Aorta (tissue), 5 donors: ENCODE measurements around the gene NKAPL. TPM values are rescaled to one million over a fixed set of nuclear protein-coding genes. Genes with fewer than 3 reads are reported as not detected.
A peak's percentile ranks its signal among the peaks of the same experiment; 100 is the strongest.

Source experiments
- ATAC-seq: fragments of 200-7000 bp; cut with Tn5 transposase; one replicate; pipeline ENCODE4 v1.9.1; 2022; ENCODE audit warnings: moderate library complexity; ENCODE audit not compliant: low FRiP score
- DNase-seq, 2 donors: peaks; one replicate each; pipeline ENCODE4 v3.0.0-alpha.2; 2020
- H3K27ac ChIP-seq, 2 donors: one replicate each; pipeline ENCODE4 v1.5.1; 2013; ENCODE audit warnings: low read length in 2 of 2, mild to moderate bottlenecking in 2 of 2, moderate library complexity in 2 of 2, control low read depth in 1 of 2, inconsistent platforms in 1 of 2, low read depth in 1 of 2
- H3K27me3 ChIP-seq, 2 donors: one replicate each; pipeline ENCODE4 v1.6.1; 2013; ENCODE audit warnings: control low read depth in 1 of 2, low read length in 1 of 2, mild to moderate bottlenecking in 1 of 2, moderate library complexity in 1 of 2; ENCODE audit not compliant: insufficient read depth in 2 of 2, control insufficient read depth in 1 of 2
- H3K36me3 ChIP-seq, 2 donors: one replicate each; pipeline ENCODE4 v1.6.1; 2013; ENCODE audit warnings: control low read depth in 1 of 2, low read length in 1 of 2, mild to moderate bottlenecking in 1 of 2; ENCODE audit not compliant: insufficient read depth in 2 of 2, control insufficient read depth in 1 of 2
- H3K4me1 ChIP-seq, 2 donors: one replicate each; pipeline ENCODE4 v1.6.1; 2013; ENCODE audit warnings: low read length in 2 of 2, control low read depth in 1 of 2, mild to moderate bottlenecking in 1 of 2, moderate library complexity in 1 of 2; ENCODE audit not compliant: insufficient read depth in 2 of 2, control insufficient read depth in 1 of 2
- H3K4me3 ChIP-seq, 2 donors: one replicate each; pipeline ENCODE4 v1.5.1; 2013; ENCODE audit warnings: low read length in 2 of 2, control low read depth in 1 of 2, mild to moderate bottlenecking in 1 of 2
- H3K9me3 ChIP-seq: one replicate; pipeline ENCODE4 v1.6.1; 2013; ENCODE audit warnings: mild to moderate bottlenecking, low read length; ENCODE audit not compliant: control insufficient read depth
- WGBS, 2 donors: extraction: QIAGEN DNeasy Blood & Tissue Kit; methylation state at CpG; one replicate each; pipeline ENCODE4 v1.1.7; 2013; 5-methylcytosine and 5-hydroxymethylcytosine counted together
- intact Hi-C, 2 donors: fragments of 100-400 bp; cut with DNase I; formaldehyde crosslinking; loops; one replicate each; pipeline versions ENCODE4 v1.14.2 to v1.15.0; 2022
- polyA plus RNA-seq, 2 donors: library from polyadenylated mRNA; stranded (reverse); fragments of 200-250 nt; gene quantifications; one replicate each; pipeline ENCODE4 v1.2.3, GENCODE V29; 2013
- total RNA-seq, 2 donors: library from RNA; stranded (reverse); fragmentation: NEBNext Ultra II Directional; extraction: Animal tissue kit (Norgen Biotek cat#: 25700); gene quantifications; one replicate each; pipeline ENCODE4 v1.2.1, GENCODE V29; 2021
- donor health status: healthy with polysubstance abuse.
- donor health status: Bipolar disorder and iron deficiency.
- donor health status: DM: no; HTN: no; CAD: no.
- donor health status: DM: no; HTN: no; CAD: no.
- donor health status: DM: yes; HTN: yes; CAD: no.

NKAPL gene
- total and polyA plus RNA-seq, 4 donors = 1.6 to 4.3 (median 2.6) TPM

- peaks cover 17% of the 10 kb centered on the region in 2 donors for H3K36me3 ChIP-seq
- peaks cover 3% of the 10 kb centered on the region for H3K9me3 ChIP-seq
- H3K4me3 ChIP-seq = no peak overlapping the region
- H3K27ac ChIP-seq = no peak overlapping the region
- H3K27me3 ChIP-seq = no peaks in the 10 kb centered on the region
- no peak for DNase-seq
- intact Hi-C loops = no loop called here
- ATAC-seq = no peak
- H3K4me1 ChIP-seq = no peaks in the 10 kb centered on the region
These were observed 15.8 kb downstream of the NKAPL start for GRCh38 chr6:28274888-28275287.

DNA sequence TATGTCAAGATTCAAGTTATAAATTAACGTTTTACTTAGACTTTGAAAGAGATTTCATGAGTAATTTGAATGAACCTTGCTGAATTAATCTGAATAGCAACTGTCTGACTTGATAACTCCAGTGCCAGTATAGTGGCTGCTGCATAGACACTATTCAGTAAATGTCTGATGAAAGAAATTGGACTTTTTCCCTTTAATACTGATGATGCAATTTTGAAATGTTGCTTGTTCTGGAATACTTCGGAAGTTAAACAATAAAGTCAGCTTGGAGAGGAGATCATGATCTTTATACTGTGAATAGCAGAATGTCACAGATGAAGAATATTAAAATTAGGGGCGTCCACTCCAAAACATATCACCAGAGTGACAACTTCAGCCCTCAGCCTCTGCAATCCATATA, 18.6 kb downstream of the NKAPL start:
- ATAC-seq = no peak
- no peaks in the 10 kb centered on the region for H3K27me3 ChIP-seq
- intact Hi-C loops = no loop called here

GRCh38 chr6:28280595-28281287, 21.6 kb downstream of the NKAPL start:
- DNase-seq (no peak), ATAC-seq (no peak)
- peak overlapping the region; percentile 53 to 85 for H3K4me3 ChIP-seq
- H3K4me1 ChIP-seq = peaks cover 0 to 2% of the 10 kb centered on the region in 2 donors
- peaks cover 11% of the 10 kb centered on the region in 2 donors for H3K36me3 ChIP-seq
- intact Hi-C loops = loop anchor here (5.0 to 10.0 kb wide), 3 partner anchors 47 to 77 kb away; partner anchors contain the start of gene ZKSCAN3 (in 1 of the 2)
- no peak overlapping the region for H3K27ac ChIP-seq
- 40 to 42% methylated on average over 3 of the region's 3 CpGs for WGBS, 2 donors
- H3K27me3 ChIP-seq = no peaks in the 10 kb centered on the region
- H3K9me3 ChIP-seq = peaks cover 3% of the 10 kb centered on the region

More for the DNA sequence above, 18.6 kb downstream of the NKAPL start:
- Histone ChIP-seq H3K4me3 (no peak overlapping the region), H3K27ac (no peak overlapping the region), H3K36me3 (peaks cover 9 to 17% of the 10 kb centered on the region in 2 donors), H3K4me1 (peaks cover 0 to 2% of the 10 kb centered on the region in 2 donors), H3K9me3 (peaks cover 3% of the 10 kb centered on the region)
- 71 to 73% methylated on average over 3 of the region's 3 CpGs for WGBS, 2 donors
- no peak for DNase-seq

DNA sequence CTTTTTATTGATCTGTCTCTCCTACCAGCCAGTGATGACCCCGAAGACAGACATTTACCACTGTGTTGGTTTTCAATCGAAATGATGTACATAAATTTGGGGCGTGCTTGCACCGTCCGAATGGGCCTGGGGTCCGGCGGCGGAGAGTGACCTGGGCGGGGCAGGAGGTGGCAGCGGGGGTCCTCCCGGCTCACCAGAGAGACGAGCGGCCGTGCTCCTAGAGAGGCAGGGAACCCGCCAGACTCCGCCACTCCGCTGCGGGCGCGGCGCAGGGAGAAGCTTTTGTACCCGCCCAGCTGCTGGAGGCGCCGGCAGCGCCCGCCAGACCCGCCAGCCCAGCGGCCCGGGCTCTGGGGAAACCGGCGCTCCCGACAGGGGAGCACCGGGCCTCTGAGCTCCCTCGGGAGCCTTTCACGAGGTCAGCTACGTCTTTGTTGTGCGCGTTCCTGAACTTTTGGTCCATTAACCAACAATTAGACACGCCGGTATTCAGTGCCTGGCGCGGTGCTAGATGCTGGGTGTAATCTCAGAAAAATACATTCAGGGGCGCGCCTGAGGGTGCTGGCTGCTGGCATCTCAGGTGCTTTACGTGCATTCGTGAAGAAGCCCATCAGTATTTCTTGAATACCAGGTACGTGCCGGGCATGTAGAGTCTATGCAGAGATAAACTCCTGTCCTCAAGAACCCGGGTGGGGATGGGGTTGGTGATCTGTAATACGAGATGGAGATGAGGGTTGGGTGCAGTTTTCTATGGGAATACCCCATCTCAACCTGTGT, 22.4 kb downstream of the NKAPL start, which contains the start of gene PGBD1:
Gene PGBD1, plus strand, starts transcription at position 285 of the 777 bp plus-strand sequence. CDS start 2,242 bp downstream, outside the sequence.
- peak; percentile 86 to 93 for DNase-seq
- no peak within 1 kb of the TSS for H3K27ac ChIP-seq
- 0 to 1% methylated on average over 50 of the region's 50 CpGs for WGBS, 2 donors

GRCh38 chr6:28282926-28283325, 23.8 kb downstream of the NKAPL start:
- intact Hi-C loops = loop anchor here (5.0 to 10.0 kb wide), 3 partner anchors 44 to 74 kb away; partner anchors contain the start of gene ZKSCAN3 (in 1 of the 2)

More for the DNA sequence above, 22.4 kb downstream of the NKAPL start, which contains the start of gene PGBD1:
- Histone ChIP-seq H3K36me3 (peaks cover 8% of the 10 kb centered on the region in 2 donors), H3K4me1 (peaks cover 0 to 2% of the 10 kb centered on the region in 2 donors), H3K9me3 (no peaks in the 10 kb centered on the region), H3K27me3 (no peaks in the 10 kb centered on the region), H3K4me3 (peak within 1 kb of the TSS; percentile 53 to 85)
- peak; percentile 90 for ATAC-seq
- intact Hi-C loops = loop anchor here (5.0 to 10.0 kb wide), 3 partner anchors 46 to 76 kb away; partner anchors contain the start of gene ZKSCAN3 (in 1 of the 2)

DNA sequence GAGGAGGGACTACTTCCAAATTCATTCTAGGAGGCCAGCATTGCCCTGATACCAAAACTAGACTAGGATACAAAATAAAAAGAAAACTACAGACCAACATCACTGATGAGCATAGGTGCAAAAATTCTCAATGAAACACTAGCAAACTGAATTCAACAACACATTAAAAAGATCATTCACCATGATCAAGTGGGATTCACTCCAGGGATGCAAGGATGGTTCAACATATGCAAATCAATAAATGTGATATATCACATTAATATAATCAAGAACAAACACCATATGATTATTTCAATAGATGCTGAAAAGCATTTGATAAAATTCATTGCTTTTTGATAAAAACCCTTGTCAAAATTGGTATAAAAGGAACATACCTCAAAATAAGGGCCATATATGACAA, 32.5 kb downstream of the NKAPL start:
- Histone ChIP-seq H3K27ac (no peak overlapping the region), H3K9me3 (no peaks in the 10 kb centered on the region), H3K36me3 (peaks cover 3 to 4% of the 10 kb centered on the region in 2 donors), H3K4me3 (no peak overlapping the region), H3K27me3 (no peaks in the 10 kb centered on the region), H3K4me1 (no peaks in the 10 kb centered on the region)
- intact Hi-C loops = no loop called here
- DNase-seq (no peak), ATAC-seq (no peak)

More at GRCh38 chr6:28282926-28283325, 23.8 kb downstream of the NKAPL start:
- WGBS, 2 donors = 95 to 99% methylated on average over 2 of the region's 2 CpGs
- Histone ChIP-seq H3K9me3 (no peaks in the 10 kb centered on the region), H3K27ac (no peak overlapping the region), H3K36me3 (peaks cover 3 to 6% of the 10 kb centered on the region in 2 donors), H3K4me1 (peaks cover 0 to 2% of the 10 kb centered on the region in 2 donors), H3K4me3 (no peak overlapping the region), H3K27me3 (no peaks in the 10 kb centered on the region)
- ATAC-seq (no peak), DNase-seq (no peak)

GRCh38 chr6:28295326-28295725, 36.2 kb downstream of the NKAPL start:
- H3K4me1 ChIP-seq = no peaks in the 10 kb centered on the region
- intact Hi-C loops = no loop called here
- no peaks in the 10 kb centered on the region for H3K27me3 ChIP-seq
- ATAC-seq (no peak), DNase-seq (no peak)
- H3K9me3 ChIP-seq = no peaks in the 10 kb centered on the region
- H3K4me3 ChIP-seq = no peak overlapping the region
- 93 to 95% methylated on average over 5 of the region's 5 CpGs for WGBS, 2 donors
- H3K27ac ChIP-seq = no peak overlapping the region
- H3K36me3 ChIP-seq = peaks cover 0 to 14% of the 10 kb centered on the region in 2 donors

DNA sequence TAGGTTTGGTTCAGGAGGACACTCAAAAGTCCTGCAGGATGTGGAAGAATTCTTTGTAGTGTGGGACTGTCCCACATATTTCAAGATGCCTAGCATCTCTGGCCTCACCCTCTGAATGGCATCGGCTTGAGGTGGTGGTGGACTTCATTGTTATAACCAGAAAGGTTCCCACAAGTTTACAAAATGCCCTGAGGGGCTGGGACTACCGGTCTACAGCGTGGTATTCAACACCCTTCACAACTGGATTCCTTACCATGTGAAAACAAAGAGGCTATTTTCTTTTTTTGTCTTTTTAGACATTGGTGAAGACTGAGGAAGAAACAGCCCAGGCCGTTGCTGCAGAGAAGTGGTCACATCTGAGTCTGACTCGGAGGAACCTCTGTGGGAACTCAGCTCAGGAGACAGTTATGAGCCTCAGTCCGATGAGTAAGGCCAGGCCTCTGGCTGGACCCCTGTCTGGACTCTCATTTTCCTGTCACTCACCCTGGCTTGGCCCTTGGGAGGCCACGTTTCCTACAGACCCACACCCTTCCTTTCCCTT, 37.5 kb downstream of the NKAPL start:
- Histone ChIP-seq H3K4me1 (no peaks in the 10 kb centered on the region), H3K9me3 (no peaks in the 10 kb centered on the region), H3K4me3 (no peak overlapping the region), H3K27ac (no peak overlapping the region), H3K27me3 (no peaks in the 10 kb centered on the region), H3K36me3 (peaks cover 0 to 14% of the 10 kb centered on the region in 2 donors)
- ATAC-seq (no peak), DNase-seq (no peak)
- intact Hi-C loops = no loop called here
- WGBS, 2 donors = 84 to 93% methylated on average over 7 of the region's 7 CpGs
